Middle frontal gyrus (tissue), 1 donor: Measurements from ENCODE around the gene GYG2.
"Not testable (repeated sequence)": the region's sequence is repeated elsewhere in the genome, so short reads cannot be mapped to it uniquely, and the experiment has no call there.

Source experiments
- DNase-seq: peaks from one replicate; pipeline ENCODE4 v3.0.0-alpha.2; 2015; ENCODE audit warnings: low spot score; ENCODE audit errors: extremely low spot score

GYG2 gene

DNA sequence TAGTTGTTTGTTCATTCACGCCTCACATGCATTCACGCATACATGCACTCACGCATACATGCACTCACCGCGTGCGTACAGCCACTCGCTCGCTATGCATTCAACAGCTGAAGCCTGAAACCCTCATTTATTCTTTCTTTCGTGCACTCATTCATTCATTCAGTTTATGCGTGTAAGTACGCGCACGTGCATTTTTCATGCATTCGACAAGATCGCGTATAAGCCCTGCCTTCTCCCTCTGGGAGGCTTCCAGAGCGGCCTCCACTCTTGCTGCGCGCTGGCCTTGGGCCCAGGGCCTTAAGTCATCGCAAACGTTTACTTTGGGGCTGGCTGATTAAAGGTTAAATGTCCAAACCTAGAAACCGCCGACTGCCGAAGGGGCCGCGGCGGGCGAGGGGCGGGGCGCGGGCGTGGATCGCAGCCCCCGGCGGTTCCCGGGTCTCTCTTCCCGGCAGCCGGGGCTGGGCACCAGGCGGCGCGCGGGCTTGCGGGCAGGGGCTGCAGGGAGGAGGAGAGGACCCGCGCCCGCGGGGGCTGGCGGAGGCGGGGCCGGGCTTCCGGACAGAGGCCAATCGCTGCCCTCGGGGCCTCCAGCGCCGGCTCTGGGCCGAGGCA is at the start of gene GYG2:
Gene GYG2, plus strand, starts transcription at position 587 of the 615 bp plus-strand sequence. CDS start 1,259 bp downstream, outside the sequence.
- DNase-seq = no peak

DNA sequence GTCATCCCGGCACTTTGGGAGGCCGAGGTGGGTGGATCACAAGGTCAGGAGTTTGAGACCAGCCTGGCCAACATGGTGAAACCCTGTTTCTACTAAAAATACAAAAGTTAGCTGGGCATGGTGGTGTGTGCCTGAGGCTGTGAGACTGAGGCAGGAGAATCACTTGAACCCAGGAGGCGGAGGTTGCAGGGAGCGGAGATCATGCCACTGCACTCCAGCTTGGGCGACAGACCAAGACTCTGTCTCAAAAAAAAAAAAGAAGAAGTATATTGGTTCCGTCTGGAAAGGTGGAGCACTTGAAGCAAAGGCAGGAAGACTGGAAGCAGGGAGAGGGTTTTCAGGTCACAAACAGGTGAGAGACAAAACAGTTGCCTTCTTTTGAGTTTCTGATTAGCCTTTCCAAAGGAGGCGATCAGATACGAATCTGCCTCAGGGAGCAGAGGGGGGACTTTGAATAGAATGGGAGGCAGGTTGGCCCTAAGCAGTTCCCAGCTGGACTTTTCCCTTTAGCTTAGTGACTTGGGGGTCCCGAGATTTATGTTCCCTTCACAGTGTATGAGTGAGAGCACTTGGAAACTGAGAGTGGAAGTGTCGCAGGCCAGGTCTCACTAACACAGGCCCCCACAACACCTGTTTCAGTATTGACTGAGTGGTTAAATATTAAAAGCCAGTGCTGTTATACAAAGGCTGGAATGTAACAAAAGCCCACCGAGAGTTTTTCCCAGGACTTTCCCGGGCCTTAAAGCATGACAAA is 48.1 kb upstream of the GYG2 start:
- DNase-seq = not testable (repeated sequence)

DNA sequence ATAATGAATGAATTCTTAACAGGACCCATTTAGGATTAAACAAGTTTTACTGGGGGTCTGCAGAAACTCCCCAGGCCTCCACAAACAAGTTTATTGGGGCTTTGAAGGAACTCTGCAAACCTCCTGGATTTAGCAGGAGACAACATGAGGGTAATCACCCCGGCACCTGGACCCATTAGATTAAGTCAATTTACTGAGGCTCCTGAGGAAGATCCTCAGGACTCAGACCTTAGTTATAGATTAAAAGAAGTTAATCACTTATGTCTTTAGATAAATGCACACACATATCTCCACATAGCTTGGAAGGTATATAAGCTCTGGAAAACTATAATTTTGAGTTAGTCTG is 47.5 kb upstream of the GYG2 start:
- no peak for DNase-seq

DNA sequence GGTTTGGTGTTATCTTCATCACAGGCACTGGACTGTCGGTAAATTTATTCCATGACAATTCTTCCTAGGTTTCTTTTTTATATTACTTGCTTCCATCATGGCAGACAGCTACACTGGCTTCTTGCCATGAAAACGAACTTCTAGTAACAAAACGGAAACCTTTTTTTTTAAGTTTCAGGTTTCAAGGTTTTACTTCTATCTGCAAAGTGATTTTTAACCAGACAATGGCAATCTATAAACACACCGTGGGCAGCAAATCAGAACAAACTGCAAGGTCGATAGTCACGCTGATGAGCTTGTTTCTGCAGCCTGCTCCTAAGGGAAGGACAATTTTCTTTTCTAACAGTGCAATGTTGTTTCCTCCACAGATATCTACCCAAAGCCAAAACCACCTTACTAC is 47.0 kb upstream of the GYG2 start:
- DNase-seq = no peak

DNA sequence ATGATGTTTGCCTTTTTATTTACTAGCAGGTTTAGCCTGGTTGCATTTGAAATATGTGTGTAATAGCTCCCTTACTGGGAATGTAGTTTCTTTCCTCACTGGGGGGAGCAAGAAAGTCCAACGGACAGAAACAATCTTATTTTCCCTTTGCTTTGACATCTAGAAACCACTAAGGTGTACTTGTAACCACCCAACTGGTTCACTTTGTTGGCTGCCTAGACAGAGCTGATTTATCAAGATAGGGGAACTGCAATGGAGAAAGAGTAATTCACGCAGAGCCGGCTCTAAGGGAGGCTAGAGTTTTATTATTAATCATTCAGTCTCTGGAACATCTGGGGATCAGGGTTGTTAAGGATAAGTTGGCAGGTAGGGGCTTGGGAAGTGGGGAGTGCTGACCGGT is 46.6 kb upstream of the GYG2 start:
- DNase-seq = no peak

DNA sequence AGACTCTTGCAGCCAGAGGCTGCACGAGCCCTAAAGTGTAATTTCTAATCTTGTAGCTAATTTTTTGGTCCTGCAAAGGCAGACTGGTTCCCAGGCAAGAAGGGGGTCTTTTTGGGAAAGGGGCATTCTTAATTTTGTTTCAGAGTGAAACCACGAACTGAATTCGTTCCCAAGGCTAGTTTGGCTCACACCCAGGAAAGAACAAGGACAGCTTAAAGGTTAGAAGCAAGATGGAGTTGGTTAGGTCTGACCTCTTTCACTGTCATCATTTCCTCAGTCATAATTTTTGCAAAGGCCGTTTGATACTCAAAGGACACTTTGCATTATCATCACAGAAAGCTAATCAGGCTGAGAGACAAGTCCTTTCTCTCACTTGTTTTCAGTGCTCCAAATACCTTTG is 46.0 kb upstream of the GYG2 start:
- DNase-seq = no peak

DNA sequence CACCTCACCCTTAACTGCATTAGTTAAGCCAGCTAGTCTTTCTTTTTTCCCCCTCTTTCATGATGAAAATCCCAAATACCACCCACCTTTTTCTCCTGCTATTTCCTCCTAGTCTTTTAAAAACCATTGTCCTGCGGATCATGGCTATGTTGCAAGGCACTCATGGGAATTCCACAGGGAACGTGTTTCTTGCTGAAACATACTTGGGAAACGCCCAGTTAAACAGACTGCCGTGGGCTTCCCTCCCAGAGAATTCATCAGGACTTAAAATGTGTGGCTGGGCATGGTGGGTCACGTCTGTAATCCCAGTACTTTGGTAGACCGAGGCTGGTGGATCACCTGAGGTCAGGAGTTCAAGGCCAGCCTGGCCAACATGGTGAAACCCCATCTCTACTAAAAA is 44.7 kb upstream of the GYG2 start:
- no peak for DNase-seq

DNA sequence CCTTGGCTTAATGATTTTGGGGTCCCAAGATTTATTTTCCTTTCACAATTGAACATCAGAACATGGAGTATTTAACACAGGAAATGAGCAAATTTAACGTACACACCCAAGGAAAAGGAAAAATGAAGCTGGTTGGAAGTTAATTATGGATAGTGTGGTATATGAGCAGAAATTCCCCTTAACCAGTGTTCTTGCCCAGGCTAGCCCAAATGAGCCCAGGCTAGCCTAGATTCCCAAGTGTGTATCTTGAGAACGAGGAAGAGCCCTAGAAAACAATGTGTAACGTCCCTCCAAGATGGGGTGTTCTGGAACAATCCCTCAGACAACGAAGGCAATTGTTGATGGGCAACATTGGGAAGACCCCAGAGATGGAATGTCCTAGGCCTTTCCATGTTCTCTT is 43.2 kb upstream of the GYG2 start:
- DNase-seq = no peak

DNA sequence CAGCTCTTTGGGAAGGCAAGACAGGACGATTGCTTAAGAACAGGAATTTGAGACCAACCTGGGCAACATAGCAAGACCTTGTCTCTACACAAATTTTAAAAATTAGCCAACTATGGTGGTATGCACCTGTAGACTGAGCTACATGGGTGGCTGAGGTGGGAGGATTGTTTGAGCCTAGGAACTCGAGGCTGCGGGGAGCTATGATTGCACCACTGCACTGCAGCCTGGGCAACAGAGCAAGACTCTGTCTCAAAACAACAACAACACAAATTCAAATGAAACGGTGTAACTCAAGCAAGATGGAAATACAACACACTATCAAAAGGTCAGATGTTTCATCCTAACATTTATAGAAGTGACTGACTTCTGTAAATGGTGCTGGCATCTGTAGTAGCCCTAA is 39.8 kb upstream of the GYG2 start:
- no peak for DNase-seq

DNA sequence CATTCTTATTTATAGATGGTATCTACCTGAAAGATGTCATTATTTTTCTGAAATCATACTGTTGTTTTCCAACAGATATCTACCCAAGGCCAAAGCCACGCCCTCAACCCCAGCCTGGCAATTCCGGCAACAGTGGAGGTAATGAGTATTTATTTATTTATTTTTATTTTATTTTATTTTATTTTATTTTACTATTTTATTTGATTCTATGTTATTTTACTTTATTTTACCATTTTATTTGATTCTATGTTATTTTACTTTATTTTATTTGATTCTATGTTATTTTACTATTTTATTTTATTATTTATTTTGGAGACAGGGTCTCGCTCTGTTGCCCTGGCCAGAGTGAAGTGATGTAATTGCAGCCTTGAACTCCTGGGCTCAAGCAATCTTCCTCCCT is 39.2 kb upstream of the GYG2 start:
- DNase-seq = no peak

DNA sequence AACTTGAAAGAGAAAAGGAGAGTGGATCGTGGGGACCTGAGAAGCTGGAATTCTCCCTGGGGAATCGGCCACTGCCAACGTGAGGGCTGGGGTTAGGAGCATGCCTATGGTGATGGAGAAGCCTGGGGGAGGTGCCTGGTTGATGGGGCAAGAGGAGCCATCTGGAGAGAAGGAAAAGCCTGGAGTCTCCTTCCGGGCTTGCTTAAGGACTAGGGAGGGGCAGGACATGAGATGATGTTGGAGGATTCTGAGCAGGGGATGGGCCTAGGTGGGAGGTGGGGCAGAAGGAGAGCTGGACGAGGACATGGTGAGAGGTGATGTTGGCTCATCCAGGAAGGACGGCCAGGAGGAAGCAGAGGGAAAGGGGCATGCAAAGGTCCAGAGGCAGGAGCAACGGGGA is 35.0 kb upstream of the GYG2 start:
- DNase-seq = no peak

DNA sequence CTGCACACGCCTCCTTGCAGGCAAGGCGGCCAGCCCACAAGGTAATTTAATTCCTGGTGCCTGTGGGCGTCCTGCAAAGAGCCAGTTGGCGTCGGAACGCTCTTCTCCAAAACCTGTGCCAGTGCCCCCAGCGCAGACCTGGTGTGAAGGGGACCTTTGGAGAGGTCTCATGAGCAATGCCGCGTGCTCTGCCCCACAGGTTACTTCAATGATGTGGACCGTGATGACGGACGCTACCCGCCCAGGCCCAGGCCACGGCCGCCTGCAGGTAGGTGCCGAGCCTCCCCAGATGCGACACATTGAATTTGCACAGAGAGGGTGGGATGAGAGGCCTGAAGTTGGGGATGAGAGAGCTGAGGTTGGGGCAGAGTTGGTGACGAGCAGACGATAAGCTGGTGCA is 34.4 kb upstream of the GYG2 start:
- no peak for DNase-seq

DNA sequence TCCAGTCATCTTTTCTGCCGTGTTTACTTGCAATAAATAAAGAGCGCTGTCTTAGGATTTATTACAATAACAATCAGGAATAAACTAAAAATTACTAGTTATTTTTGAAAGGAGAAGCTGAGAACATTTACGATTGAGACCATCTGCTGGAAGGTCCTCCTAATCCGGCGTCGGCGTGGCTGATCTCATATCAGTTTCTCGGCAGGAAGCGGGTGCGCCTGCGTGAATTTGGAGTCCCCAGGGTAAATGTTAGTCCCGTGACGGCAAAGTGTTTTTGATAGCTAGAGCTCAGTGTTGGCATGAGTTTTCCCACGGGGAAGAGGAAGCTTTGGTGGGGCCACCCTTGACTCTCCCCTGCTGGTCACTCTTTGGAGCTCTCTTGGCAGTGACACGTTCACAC is 31.9 kb upstream of the GYG2 start:
- not testable (repeated sequence) for DNase-seq

DNA sequence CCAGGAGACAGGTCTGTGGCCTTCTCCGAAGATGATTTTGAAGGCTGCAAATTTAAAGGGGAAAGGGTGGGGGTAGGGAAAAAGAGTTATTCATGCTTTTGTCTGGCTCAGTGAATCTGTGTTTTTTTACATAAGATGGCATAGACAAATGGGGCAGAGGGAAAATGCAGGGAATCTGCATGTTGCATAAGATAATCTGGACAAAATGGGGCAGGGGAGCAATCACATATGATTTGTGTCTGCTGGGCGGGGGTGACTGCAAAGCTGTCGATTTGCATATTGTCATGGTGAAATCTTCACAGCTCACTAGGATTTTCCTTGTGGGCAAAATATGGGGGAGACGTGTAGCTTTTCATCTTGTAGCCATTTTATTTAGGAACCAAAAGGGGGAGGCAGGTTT is 29.4 kb upstream of the GYG2 start:
- no peak for DNase-seq

DNA sequence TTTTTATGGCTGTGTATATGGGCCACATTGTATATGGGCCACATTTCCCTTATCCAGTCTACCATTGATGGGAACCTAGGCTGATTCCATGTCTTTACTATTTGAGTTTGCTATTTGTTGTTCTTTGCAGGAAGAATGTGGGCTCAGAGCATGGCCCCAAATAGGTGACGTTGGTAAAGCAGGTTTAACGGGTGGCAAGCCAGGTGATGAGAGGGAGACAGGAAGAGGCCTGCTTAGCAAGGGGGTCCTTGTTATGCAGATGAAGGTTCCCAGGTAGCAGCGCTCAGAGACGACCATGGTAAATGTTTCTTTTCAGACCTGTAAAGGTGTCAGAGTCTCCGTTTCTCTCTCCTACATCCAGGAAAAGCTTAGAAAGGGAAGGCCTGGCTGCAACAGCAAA is 28.8 kb upstream of the GYG2 start:
- DNase-seq = not testable (repeated sequence)

DNA sequence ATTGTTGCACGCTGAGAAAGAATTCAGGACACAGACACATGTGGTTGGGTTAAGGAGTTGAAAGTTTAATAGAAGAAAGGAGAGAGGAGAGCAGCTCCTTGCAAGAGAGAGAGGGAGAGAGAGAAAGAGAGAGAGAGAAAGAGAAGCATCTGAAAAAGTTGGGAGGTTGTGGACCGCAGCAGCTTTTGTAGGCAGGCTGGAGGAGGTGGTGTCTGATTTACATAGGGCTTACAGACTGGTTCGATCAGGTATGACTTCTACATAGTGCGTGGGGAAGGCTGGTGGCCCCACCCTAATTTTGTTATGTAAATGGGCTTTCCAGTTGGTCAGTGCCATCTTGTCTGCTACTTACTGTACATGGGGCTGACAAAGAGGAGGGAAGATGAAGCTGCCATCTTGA is 27.5 kb upstream of the GYG2 start:
- DNase-seq = no peak

DNA sequence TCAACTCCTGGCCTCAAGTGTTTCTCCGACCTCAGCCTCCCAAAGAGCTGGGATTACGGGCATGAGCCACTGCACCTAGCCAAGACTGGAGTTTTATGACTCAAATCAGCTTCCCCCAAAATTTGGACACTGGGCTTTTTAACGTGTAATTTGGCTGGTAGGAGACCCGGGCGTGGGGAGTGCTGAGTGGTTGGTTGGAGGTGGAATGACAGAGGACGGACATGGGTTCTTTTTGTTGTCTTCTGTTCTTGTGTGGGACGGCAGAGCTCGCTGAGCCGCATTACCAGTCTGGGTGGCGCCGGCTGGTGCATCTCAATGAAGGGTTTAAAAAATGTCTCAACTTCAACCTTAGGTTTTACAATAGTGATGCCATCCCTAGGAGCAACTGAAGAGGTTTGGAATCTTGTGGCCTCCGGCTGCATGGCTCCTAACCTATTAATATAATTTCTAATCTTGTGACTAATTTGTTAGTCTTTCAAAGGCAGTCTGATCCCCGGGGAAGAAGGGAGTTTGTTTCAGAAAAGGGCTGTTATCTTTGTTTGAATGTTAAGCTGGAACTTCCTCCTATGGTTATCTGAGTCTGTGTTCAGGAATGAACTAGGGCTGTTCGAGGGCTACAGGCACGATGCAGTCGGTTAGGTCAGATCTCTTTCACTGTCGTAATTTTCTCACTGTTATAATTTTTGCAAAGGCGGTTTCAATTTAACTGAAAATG is 26.2 kb upstream of the GYG2 start:
- not testable (repeated sequence) for DNase-seq

DNA sequence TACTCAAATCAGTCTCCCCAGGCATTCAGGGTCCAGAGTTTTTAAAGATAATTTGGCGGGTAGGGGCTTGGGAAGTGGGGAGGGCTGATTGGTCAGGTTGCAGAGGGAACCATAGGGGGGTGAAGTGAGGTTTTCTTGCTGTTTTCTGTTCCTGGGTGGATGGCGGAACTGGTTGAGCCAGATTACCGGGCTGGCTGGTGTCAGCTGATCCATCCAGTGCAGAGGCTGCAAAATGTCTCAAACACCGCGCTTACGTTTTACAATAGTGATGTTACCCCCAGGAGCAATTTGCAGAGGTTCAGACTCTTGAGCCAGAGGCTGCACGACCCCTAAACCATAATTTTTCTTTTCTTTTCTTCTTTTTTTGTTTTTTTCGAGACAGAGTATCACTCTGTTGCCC is 25.2 kb upstream of the GYG2 start:
- not testable (repeated sequence) for DNase-seq

DNA sequence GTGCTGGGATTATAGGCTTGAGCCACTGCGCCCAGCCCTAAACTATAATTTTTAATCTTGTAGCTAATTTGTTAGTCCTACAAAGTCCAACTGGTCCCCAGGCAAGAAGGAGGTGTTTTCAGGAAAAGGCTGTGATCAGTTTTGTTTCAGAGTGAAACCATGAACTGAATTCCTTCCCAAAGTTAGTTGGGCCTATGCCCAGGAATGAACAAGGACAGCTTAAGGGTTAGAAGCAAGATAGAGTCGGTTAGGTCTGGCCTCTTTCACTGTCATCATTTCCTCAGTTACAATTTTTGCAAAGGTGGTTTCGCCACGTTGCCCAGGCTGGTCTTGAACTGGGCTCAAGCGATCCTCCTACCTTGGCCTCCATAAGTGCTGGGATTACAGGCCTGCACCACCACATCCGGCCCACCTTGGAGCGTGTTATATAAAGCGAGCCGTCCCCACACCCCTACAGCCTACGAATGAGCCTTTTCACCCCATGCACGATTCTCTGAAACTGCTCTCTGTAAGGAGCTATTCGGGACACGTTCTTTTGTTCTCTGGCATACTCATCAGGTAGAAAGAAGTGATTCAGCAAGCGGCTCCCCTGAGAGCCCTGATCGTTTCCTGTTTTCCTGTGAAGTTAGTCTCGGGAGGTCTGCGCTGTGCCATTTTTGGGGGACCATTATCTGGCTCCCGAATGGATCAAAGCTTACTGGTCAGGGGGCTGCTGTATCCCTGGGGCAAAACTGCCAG is 24.5 kb upstream of the GYG2 start:
- not testable (repeated sequence) for DNase-seq

DNA sequence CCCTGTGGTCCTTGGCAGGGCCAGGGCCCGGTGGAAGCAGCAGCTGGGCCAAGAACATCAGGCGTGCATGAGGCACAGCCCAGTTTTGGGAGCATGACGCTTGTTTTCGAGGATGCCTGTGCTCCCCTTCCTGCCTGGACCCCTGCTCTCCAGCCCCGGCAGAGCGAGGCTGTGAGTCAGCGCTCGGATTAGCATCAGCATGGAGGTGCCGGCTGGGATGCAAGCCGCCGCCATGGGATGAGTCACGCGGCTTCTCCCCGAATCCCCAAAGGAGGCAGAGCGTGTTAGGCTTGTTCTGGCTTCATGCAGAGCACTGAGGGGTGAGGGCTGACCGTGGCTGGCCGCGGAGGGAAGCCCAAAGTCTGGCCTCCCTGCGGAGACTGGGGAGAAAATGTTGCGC is 23.9 kb upstream of the GYG2 start:
- not testable (repeated sequence) for DNase-seq

DNA sequence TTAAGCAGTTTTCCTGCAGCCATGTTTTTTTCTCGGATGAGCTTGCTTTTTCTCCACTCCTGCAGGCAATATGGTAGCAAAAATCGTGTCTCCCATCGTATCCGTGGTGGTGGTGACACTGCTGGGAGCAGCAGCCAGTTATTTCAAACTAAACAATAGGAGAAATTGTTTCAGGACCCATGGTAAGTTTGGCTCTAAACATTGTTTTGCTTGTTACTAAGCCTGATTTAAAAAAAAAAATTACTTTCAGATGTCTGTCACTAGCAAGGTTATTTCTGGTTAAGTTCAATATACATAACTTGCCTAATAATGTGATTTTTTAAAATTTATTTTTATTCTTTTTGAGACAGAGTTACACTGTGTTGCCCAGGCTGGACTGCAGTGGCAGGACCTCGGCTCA is 17.5 kb upstream of the GYG2 start:
- DNase-seq = no peak
